B cell (primary cell): ENCODE results near the gene LRRIQ4. TPM values are rescaled to one million over a fixed set of nuclear protein-coding genes. Genes with fewer than 3 reads are reported as not detected.

Source experiments
- ATAC-seq: fragments of 200-7000 bp; cut with Tn5 transposase; one replicate; pipeline ENCODE4 v1.10.0; 2021; ENCODE audit warnings: low read depth, mild to moderate bottlenecking, moderate number of reproducible peaks, moderate library complexity
- CTCF ChIA-PET: fragments of 350-600 bp; sonication (Branson Sonifier 250); formaldehyde crosslinking; loops from one replicate; lab custom pipeline; 2021; ENCODE audit warnings: antibody characterized with exemption, inconsistent platforms; lab: Charles Lee
- POLR2A ChIA-PET: fragments of 350-600 bp; sonication (Branson Sonifier 250); formaldehyde crosslinking; loops from one replicate; lab custom pipeline; 2021; ENCODE audit warnings: antibody characterized with exemption; lab: Charles Lee
- DNase-seq: peaks from one replicate; pipeline ENCODE4 v3.0.0; 2013
- H2AFZ ChIP-seq: 2 replicates; pipeline ENCODE4 v1.6.1; 2012; ENCODE audit warnings: mild to moderate bottlenecking, low read depth, low read length; ENCODE audit not compliant: insufficient read depth, poor library complexity, severe bottlenecking
- H3K27ac ChIP-seq, 2 donors: 1 replicate in 1 of 2; 2 replicates in 1 of 2; pipeline ENCODE4 v1.5.1; 2012 to 2013; ENCODE audit warnings: low read length in 2 of 2, mild to moderate bottlenecking in 2 of 2, moderate library complexity in 1 of 2
- H3K27me3 ChIP-seq, 4 experiments: fragments of 200-600 bp in 1 of 4; sonication (generic) in 1 of 4; replicated peaks in 1 of 4; 1 replicate in 2 of 4; 2 replicates in 2 of 4; pipeline versions ENCODE4 v1.6.1 to v1.7.0; 2013 to 2016; ENCODE audit warnings: low read length in 3 of 4, mild to moderate bottlenecking in 2 of 4, mixed read lengths in 1 of 4, moderate library complexity in 1 of 4; ENCODE audit not compliant: insufficient read depth in 4 of 4, control insufficient read depth in 3 of 4; ENCODE audit errors: control extremely low read depth in 1 of 4
- H3K36me3 ChIP-seq, 2 experiments: replicated peaks in 1 of 2; 1 replicate in 1 of 2; 2 replicates in 1 of 2; pipeline versions ENCODE4 v1.6.1 to v1.7.1; 2013; ENCODE audit warnings: low read length in 1 of 2; ENCODE audit not compliant: insufficient read depth in 2 of 2, control insufficient read depth in 1 of 2; ENCODE audit errors: control extremely low read depth in 1 of 2, extremely low read depth in 1 of 2
- H3K4me1 ChIP-seq, 2 donors: fragments of 200-600 bp in 1 of 2; sonication (generic) in 1 of 2; 1 replicate in 1 of 2; 2 replicates in 1 of 2; pipeline versions ENCODE4 v1.5.1 to v1.6.1; 2013 to 2017; ENCODE audit warnings: low read length in 2 of 2; ENCODE audit not compliant: control insufficient read depth in 2 of 2, insufficient read depth in 2 of 2
- H3K4me2 ChIP-seq: replicated peaks from 2 replicates; pipeline ENCODE3; 2012; ENCODE audit warnings: mild to moderate bottlenecking, low read depth, low read length; ENCODE audit not compliant: poor library complexity, severe bottlenecking
- H3K4me3 ChIP-seq, 5 experiments: fragments of 200-600 bp in 1 of 5; sonication (generic) in 1 of 5; 1 replicate in 3 of 5; 2 replicates in 2 of 5; pipeline versions ENCODE4 v1.5.1 to v1.7.0; 2011 to 2016; ENCODE audit warnings: low read length in 4 of 5, mild to moderate bottlenecking in 4 of 5, low read depth in 2 of 5, control low read depth in 1 of 5, moderate library complexity in 1 of 5; ENCODE audit not compliant: insufficient read depth in 1 of 5; ENCODE audit errors: control extremely low read depth in 1 of 5, extremely low read depth in 1 of 5
- H3K79me2 ChIP-seq: fragments of 200-600 bp; sonication (generic); one replicate; pipeline ENCODE4 v1.6.0; 2016; ENCODE audit warnings: low read length; ENCODE audit not compliant: control insufficient read depth, insufficient read depth
- H3K9ac ChIP-seq: fragments of 200-600 bp; sonication (generic); 2 replicates; pipeline ENCODE4 v1.6.1; 2017; ENCODE audit warnings: mild to moderate bottlenecking, low read length, moderate library complexity
- H3K9me3 ChIP-seq, 3 donors: one replicate each; pipeline versions ENCODE4 v1.6.1 to v1.7.1; 2013; ENCODE audit warnings: low read length in 2 of 3; ENCODE audit not compliant: control insufficient read depth in 2 of 3, insufficient read depth in 1 of 3; ENCODE audit errors: control extremely low read depth in 1 of 3
- H4K20me1 ChIP-seq: 2 replicates; pipeline ENCODE4 v1.6.0; 2012; ENCODE audit warnings: mild to moderate bottlenecking, low read length; ENCODE audit not compliant: insufficient read depth, control insufficient read depth, poor library complexity, severe bottlenecking
- H3K27ac Mint-ChIP-seq: one replicate; pipeline ENCODE4 v1.8.0; 2021; ENCODE audit warnings: mixed read lengths
- H3K27me3 Mint-ChIP-seq: one replicate; pipeline ENCODE4 v1.8.0; 2021; ENCODE audit warnings: mixed read lengths
- H3K4me1 Mint-ChIP-seq: one replicate; pipeline ENCODE4 v1.8.0; 2021; ENCODE audit warnings: mixed read lengths
- H3K4me3 Mint-ChIP-seq: one replicate; pipeline ENCODE4 v1.8.0; 2021; ENCODE audit warnings: mixed read lengths
- H3K9me3 Mint-ChIP-seq: one replicate; pipeline ENCODE4 v1.8.0; 2022; ENCODE audit warnings: mixed read lengths; ENCODE audit not compliant: insufficient read depth
- CTCF ChIP-seq: fragments of 200-600 bp; IDR thresholded peaks from one replicate; pipeline ENCODE4 v1.8.0; 2022; ENCODE audit warnings: antibody characterized with exemption, mild to moderate bottlenecking
- EZH2 ChIP-seq: IDR thresholded peaks from 2 replicates; pipeline ENCODE4 v1.6.1; 2012; ENCODE audit warnings: borderline replicate concordance, low read depth, mild to moderate bottlenecking, moderate library complexity, low read length; ENCODE audit not compliant: insufficient read depth, poor library complexity, severe bottlenecking
- WGBS: methylation state at CpG from one replicate; pipeline ENCODE4 v1.1.5; 2013; ENCODE audit warnings: missing lambda C conversion rate; ENCODE audit not compliant: insufficient coverage; 5-methylcytosine and 5-hydroxymethylcytosine counted together
- intact Hi-C: fragments of 100-400 bp; cut with micrococcal nuclease; formaldehyde crosslinking; loops from one replicate; pipeline ENCODE4 v1.10.0; 2022
- polyA plus RNA-seq: library from polyadenylated mRNA; depleted of rRNA; stranded (reverse); fragments of >200 nt; gene quantifications from 2 replicates; pipeline ENCODE4 v1.2.3, GENCODE V29; 2012
- total RNA-seq, 2 donors: library from RNA; stranded (reverse); fragments of 120-200 nt in 1 of 2; gene quantifications; 1 replicate in 1 of 2; 2 replicates in 1 of 2; pipeline versions ENCODE4 v1.2.3 to v1.2.4, GENCODE V29; 2013 to 2022

The LRRIQ4 gene
- total and polyA plus RNA-seq, 2 donors (not counting 1 experiment from before 2014, with no cell fraction given), result 0.04 to 0.71 TPM

GRCh38 chr3:169848741-169849140 lies 36.1 kb downstream of the LRRIQ4 start:
- Histone ChIP-seq H3K4me3 (no peak overlapping the region), H3K4me2 (no peak overlapping the region), H3K4me1 (peaks cover 35% of the 10 kb centered on the region in 2 donors), H3K27me3 (no peaks in the 10 kb centered on the region), H3K9me3 (no peaks in the 10 kb centered on the region), H3K27ac (no peak overlapping the region), H3K79me2 (peaks cover 4% of the 10 kb centered on the region), H3K36me3 (no peaks in the 10 kb centered on the region), H2AFZ (no peak overlapping the region), H3K9ac (no peak overlapping the region), H4K20me1 (no peaks in the 10 kb centered on the region)
- POLR2A ChIA-PET, result no interaction called here
- Mint-ChIP-seq H3K27me3 (no peaks in the 10 kb centered on the region), H3K4me3 (no peak overlapping the region), H3K9me3 (no peaks in the 10 kb centered on the region), H3K4me1 (peaks cover 42% of the 10 kb centered on the region), H3K27ac (peak overlapping the region; percentile 69)
- CTCF ChIA-PET, result interaction anchor here (8.9 kb wide), 1 partner anchor 15 kb away, joined by 60 read pairs; no protein-coding TSS in a partner anchor
- DNase-seq, result no peak
- ATAC-seq, result no peak
- TF ChIP-seq CTCF (no peak), EZH2 (no peak)
- intact Hi-C loops, result loop anchor here (5.0 kb wide), 1 partner anchor 189 kb away; the partner anchor contains the start of gene GPR160
- no CpG with 5 or more reads among the region's 3 CpGs for WGBS

- Histone ChIP-seq H3K4me1 (peaks cover 31 to 35% of the 10 kb centered on the region in 2 donors), H4K20me1 (no peaks in the 10 kb centered on the region), H3K4me2 (no peak overlapping the region), H3K9me3 (no peaks in the 10 kb centered on the region), H3K27ac (no peak overlapping the region), H3K79me2 (peaks cover 4% of the 10 kb centered on the region), H3K9ac (no peak overlapping the region), H3K36me3 (no peaks in the 10 kb centered on the region), H3K4me3 (no peak overlapping the region), H3K27me3 (no peaks in the 10 kb centered on the region), H2AFZ (no peak overlapping the region)
- no peak overlapping the region for H3K4me3 Mint-ChIP-seq
- DNase-seq (no peak), ATAC-seq (no peak)
- H3K4me1 Mint-ChIP-seq, result peaks cover 33% of the 10 kb centered on the region
- POLR2A ChIA-PET, result no interaction called here
- intact Hi-C loops, result no loop called here
- H3K27ac Mint-ChIP-seq, result no peak overlapping the region
- TF ChIP-seq CTCF (no peak), EZH2 (no peak)
- CTCF ChIA-PET, result interaction anchor here (8.9 kb wide), 1 partner anchor 13 kb away, joined by 60 read pairs; no protein-coding TSS in a partner anchor
- H3K9me3 Mint-ChIP-seq, result no peaks in the 10 kb centered on the region
- no peaks in the 10 kb centered on the region for H3K27me3 Mint-ChIP-seq
Measured at GRCh38 chr3:169850618-169851017, 37.9 kb downstream of the LRRIQ4 start.
